ENCODE results near the gene LRRC4C.

DNA sequence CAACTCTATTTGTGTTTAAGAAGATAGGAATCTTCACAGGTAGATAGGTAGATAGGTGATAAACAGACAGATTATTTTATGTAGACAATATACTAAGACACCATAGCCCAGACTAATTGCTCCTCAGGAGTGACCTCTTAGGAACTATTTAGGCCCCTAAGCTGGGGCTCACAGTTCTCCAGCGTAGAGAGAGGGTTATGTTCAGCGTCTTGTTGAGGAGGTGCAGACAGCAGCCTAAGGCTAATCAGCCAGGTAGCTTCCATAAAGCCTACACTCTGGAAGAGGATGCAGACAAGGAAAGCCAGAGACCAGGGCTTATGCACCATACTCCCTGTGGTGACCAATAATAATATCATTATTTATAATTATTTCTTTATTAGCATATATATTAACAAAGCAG is 705.2 kb downstream of the LRRC4C start:
- TF ChIP-seq, protein P1, sequence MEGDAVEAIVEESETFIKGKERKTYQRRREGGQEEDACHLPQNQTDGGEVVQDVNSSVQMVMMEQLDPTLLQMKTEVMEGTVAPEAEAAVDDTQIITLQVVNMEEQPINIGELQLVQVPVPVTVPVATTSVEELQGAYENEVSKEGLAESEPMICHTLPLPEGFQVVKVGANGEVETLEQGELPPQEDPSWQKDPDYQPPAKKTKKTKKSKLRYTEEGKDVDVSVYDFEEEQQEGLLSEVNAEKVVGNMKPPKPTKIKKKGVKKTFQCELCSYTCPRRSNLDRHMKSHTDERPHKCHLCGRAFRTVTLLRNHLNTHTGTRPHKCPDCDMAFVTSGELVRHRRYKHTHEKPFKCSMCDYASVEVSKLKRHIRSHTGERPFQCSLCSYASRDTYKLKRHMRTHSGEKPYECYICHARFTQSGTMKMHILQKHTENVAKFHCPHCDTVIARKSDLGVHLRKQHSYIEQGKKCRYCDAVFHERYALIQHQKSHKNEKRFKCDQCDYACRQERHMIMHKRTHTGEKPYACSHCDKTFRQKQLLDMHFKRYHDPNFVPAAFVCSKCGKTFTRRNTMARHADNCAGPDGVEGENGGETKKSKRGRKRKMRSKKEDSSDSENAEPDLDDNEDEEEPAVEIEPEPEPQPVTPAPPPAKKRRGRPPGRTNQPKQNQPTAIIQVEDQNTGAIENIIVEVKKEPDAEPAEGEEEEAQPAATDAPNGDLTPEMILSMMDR (IDR thresholded peaks at IDR 0.05), result no peak
- no peak for TF ChIP-seq POLR2A (IDR thresholded peaks at IDR 0.05)
